Epithelial cell of esophagus (primary cell): ENCODE data around the gene ODAD2.

Experiments
- DNase-seq: peaks from one replicate; pipeline ENCODE4 v3.0.0; 2010; ENCODE audit warnings: low read depth
- H3K4me3 ChIP-seq: 2 replicates; pipeline ENCODE4 v1.5.1; 2011; ENCODE audit warnings: mild to moderate bottlenecking, low read length, control low read depth
- CTCF ChIP-seq: IDR thresholded peaks from 2 replicates; pipeline ENCODE4 v1.5.1; 2011; ENCODE audit warnings: low read depth, mild to moderate bottlenecking, low read length, control low read depth, inconsistent platforms; ENCODE audit not compliant: insufficient read depth; ENCODE audit errors: missing control alignments

The ODAD2 gene

GRCh38 chr10:27998954-27999275 is at the start of gene ODAD2:
TSS of gene ODAD2 (minus strand) at chr10:27999079. CDS start at chr10:27995142, 3,937 bp downstream.
- H3K4me3 ChIP-seq = peak within 1 kb of the TSS; percentile 39
- TF ChIP-seq CTCF = no peak
- DNase-seq = peak; percentile 5

GRCh38 chr10:28047061-28047460 is 48.2 kb upstream of the ODAD2 start:
- no peak for TF ChIP-seq CTCF
- H3K4me3 ChIP-seq = no peak overlapping the region
- DNase-seq = no peak

GRCh38 chr10:28046579-28046978 is 47.7 kb upstream of the ODAD2 start:
- no peak overlapping the region for H3K4me3 ChIP-seq
- TF ChIP-seq CTCF = no peak
- no peak for DNase-seq

- no peak overlapping the region for H3K4me3 ChIP-seq
- DNase-seq = no peak
- no peak for TF ChIP-seq CTCF
Observed at GRCh38 chr10:28043941-28044340, 45.1 kb upstream of the ODAD2 start.

GRCh38 chr10:28036587-28036986 is 37.7 kb upstream of the ODAD2 start:
- no peak for DNase-seq
- no peak overlapping the region for H3K4me3 ChIP-seq
- TF ChIP-seq CTCF = no peak

- no peak for DNase-seq
- TF ChIP-seq CTCF = no peak
- H3K4me3 ChIP-seq = no peak overlapping the region
Observed at GRCh38 chr10:28020993-28021982, 22.4 kb upstream of the ODAD2 start.

- DNase-seq = no peak
- no peak overlapping the region for H3K4me3 ChIP-seq
- no peak for TF ChIP-seq CTCF
Observed at GRCh38 chr10:28020080-28020860, 21.4 kb upstream of the ODAD2 start.
